ENCODE results near the gene LYZ.

Gene LYZ

DNA sequence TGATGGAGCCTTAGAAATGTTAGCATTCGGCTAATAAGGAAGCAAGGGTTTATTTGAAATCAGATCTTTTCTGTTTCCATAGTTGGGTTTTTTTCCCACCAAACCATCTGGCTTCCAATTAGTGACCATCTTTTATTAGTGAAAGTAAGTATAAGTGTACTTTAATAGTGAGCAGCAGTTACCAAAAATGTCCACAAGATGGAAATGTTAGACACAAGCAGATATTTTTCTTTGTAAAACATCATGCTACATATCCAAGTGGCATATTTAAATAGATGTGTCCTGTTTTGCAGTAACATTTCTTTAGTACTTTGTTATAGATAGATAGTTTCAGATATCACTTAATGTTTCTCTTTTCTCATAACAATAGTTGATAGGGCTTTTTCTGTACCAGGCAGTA, 40.2 kb downstream of the LYZ start:
- peak; percentile 6 for DNase-seq (ENCODE audit: low spot score)

DNA sequence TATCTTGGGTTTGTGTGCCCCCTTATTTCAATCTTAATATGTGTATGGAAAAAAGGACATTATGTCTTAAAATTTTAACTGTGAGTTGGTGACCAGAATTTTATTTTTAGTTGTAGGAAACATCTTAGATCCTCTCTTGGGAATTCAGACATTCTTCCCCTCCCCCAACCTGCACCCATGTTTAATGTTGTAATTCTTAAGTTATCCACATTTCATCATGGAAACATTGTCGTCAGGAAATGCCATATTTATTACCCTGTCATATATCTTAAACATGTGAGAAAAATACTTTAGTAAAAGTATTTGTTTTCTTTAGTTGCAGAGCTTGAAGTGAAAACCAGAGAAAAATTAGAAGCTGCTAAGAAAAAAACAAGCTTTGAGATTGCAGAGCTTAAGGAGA, 41.6 kb downstream of the LYZ start:
- DNase-seq (ENCODE audit: low spot score): no peak

DNA sequence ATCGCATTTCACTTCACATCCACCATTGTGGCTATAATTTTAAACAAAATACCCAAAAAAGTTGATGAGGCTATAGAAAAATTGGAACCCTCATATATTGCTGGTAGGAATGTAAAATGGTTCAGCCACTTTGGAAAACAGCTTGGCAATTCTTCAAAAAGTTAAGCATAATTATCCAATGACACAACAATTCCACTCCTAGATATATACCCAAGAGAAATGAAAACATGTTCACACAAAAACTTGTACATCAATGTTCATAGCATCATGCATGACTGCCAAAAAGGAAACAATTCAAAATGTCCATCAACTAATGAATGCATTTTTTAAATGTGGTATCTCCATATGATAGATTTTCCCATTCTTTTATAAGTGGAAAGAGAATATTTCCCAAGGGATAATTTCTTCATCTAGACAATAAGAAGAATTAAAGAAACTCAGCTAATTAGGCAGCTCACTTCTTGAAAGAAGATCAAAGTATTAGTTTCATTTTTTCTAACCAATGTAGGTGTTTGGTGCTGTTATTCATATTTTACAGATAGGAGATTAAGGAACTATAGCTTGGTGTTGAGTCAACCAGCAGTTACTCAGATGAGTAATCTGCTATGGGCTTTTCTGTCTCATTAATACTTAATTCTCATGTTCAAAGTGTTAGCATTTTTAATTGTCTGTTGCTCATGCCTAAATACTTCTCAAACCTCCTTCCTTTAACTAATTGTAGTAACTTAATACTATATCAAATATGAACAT, 44.2 kb downstream of the LYZ start:
- DNase-seq (ENCODE audit: low spot score): no peak

- DNase-seq (ENCODE audit: low spot score): no peak
Observed at GRCh38 chr12:69396041-69396440, 47.9 kb downstream of the LYZ start.

- no peak for DNase-seq (ENCODE audit: low spot score)
Observed at GRCh38 chr12:69396963-69397362, 48.8 kb downstream of the LYZ start.

DNA sequence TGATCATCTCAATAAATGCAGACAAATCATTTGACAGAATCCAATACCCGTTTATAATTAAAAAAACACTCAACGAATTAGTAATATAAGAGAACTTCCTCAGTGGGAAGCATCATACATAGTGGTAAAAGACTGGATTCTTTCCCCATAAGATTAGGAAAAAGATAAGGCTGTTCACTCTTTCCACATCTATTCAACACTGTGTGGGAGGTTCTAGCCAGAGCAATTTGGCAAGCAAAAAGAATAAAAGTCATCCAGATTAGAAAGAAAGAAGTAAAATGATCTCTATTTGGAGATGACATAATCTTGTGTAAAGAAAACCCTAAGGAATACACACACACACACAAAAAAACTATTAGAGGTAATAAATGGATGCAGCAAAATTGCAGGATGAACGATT, 49.8 kb downstream of the LYZ start:
- DNase-seq (ENCODE audit: low spot score): no peak

- no peak for DNase-seq (ENCODE audit: low spot score)
Observed at GRCh38 chr12:69401940-69402339, 53.8 kb downstream of the LYZ start.
